Activated CD8-positive, alpha-beta memory T cell treated with anti-CD3 and anti-CD28 coated beads, Interleukin-2, amount 50 U/mL, for 1 hour (primary cell): Measurements from ENCODE around the gene HDAC3.
"Not testable (repeated sequence)": the region's sequence is repeated elsewhere in the genome, so short reads cannot be mapped to it uniquely, and the experiment has no call there.

ENCODE experiments used
- DNase-seq: peaks from one replicate; pipeline ENCODE4 v3.0.0-alpha.2; 2020; ENCODE audit errors: extremely low read depth

Gene HDAC3

DNA sequence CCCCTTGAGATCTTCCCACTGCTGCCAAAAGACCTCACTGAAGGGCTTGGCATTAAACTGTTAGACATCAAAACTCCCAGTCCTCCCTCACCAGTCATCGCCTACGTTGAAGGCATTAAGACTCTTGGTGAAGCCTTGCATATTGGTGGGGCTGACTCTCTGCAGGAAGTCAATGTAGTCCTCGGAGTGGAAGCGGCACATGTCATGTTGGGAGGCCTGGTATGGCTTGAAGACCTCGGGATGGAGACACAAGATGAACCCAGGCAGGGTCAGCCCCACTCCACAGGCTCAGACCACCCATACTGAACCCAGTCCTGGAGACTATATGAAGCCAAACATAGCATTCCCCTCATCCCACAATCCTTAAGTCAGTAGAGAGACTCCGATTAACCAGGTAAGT, 1.9 kb downstream of the HDAC3 start:
- DNase-seq = no peak

- no peak for DNase-seq
Observed at GRCh38 chr5:141633871-141634561, 2.6 kb downstream of the HDAC3 start.

- no peak for DNase-seq
Observed at GRCh38 chr5:141632650-141633049, 4.0 kb downstream of the HDAC3 start.

DNA sequence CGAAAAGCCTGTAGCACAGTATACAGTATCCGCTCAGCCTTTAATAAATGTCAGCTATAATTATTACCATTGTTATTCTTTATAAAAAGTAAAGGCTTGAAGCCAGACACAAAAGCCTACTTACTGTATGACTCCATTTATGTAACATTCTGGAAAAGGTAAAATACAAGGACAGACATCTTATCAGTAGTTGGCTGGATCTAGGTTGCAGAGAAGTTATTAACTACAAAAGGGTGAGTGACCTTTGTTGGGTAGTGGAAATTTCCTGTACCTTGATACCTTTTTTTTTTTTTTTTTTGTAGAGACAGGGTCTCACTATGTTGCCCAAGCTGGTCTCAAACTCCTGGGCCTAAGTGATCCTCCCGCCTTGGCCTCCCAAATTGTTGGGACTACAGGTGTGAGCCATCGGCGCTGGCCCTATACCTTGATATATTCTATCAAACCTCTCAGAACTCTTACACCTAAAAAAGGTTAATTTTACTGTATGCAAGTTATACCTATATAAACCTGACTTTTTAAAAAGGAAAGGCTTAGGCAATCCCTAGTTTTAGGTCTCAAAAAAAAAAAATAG, 6.0 kb downstream of the HDAC3 start:
- no peak for DNase-seq

DNA sequence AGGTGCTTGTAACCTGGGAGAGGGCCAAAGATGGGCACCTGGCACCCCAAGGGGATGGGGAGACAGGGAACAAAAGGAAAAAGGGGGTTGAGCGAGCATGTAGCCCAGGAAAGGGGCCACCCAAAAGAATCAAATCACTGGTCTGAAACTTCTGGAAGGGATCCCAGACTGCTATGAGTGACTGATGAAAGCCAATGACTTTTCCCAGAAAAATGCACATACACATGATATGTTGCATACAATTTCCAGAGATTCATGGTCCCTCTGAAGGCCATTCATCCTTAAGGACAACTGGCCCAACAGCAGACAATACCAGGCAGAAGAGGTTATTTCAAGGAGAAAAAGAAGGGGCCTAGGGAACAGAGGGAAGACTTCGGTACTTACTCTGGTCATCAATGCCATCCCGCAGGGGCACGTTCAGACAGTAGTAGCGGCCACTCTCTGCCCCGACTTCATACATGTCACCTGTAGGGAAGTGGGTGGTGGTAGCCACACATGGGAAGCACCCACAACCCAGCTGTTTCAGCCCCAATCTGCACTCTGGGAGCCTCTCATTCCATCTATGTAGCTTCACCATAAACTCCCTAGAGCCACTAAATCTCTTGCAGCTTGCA, 8.4 kb downstream of the HDAC3 start:
- DNase-seq = no peak

DNA sequence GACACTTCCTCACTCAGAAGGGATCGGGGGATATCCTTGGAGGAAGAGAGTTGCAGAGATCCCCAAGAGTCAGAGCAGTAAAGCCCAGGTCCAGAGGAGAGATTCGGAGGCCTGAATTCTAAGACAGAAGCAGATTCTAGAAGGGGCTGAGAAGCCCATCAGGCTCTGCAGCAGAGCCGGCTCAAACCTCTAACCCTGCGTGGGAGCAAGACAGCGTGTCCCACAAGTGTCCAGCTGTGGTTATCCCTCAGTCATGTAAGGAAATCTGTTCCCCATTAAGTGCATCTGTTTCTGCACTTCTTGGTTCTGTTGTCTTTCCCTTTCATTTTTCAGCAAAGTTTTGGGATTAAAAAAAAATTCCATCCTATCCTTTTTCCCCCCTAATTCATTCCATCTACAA, 13.0 kb downstream of the HDAC3 start:
- DNase-seq = no peak

GRCh38 chr5:141623186-141623585, 13.5 kb downstream of the HDAC3 start:
- DNase-seq = no peak

GRCh38 chr5:141618804-141619554, 17.7 kb downstream of the HDAC3 start, which contains the start of gene DIAPH1:
TSS of gene DIAPH1 (minus strand) at chr5:141619000. CDS start at chr5:141618914, 86 bp downstream.
- peak; percentile 93 for DNase-seq

- DNase-seq = no peak
Observed at GRCh38 chr5:141618030-141618803, 18.4 kb downstream of the HDAC3 start.

DNA sequence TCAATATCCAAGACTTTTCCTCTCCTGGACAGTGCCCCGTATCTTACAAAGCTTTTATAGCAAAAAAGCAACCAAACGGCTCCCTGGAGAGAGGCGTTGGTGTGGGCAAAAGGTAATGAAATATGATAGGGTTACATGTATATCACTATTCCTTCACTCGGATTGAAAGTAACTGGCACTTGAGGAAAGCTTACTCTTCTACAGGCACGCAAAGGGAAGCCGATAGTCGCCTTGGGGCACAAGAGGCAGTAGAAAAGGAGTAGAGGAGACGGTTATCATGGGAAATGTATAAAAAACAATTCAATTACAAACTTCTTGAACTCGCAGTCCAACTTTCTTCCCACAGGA, 19.0 kb downstream of the HDAC3 start:
- no peak for DNase-seq

DNA sequence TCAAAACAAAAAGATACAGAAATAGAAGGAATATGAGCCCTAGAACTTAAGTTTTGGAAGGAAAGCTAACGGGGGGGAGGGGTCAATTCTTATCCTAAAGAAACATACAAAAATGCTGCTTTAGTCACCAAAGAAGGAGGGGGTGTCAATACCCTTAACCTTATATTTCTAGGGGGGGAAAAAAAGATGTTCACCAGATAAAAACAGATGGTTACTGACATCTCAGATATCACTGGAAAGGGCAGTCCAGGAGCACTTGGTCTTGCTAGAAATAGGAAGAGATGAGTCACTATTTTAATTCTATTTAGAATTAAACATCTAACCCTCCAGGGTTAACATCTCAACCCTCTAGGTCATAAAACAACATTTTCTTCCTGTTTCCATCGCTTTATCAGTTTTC, 19.5 kb downstream of the HDAC3 start:
- DNase-seq = no peak

GRCh38 chr5:141615991-141616720, 20.5 kb downstream of the HDAC3 start:
- DNase-seq = no peak

DNA sequence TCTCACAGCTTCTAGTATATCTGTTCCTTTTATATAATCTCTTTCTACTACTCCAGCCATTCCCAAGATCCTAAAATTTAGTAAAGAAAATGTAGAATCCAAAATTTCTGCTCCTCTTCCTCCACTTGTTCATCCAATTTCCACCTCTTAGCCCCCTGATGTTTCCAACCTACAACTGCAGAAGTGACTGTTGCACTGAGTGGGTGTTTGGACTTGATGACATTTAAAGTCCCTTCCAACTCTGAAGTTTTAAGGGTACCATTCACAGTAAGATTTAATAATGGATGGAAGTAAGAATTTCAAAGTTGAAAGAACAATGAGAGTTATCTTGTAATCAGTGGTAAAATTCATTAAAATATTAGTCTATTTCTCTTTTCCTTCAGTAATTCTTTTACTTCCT, 23.3 kb downstream of the HDAC3 start:
- no peak for DNase-seq

DNA sequence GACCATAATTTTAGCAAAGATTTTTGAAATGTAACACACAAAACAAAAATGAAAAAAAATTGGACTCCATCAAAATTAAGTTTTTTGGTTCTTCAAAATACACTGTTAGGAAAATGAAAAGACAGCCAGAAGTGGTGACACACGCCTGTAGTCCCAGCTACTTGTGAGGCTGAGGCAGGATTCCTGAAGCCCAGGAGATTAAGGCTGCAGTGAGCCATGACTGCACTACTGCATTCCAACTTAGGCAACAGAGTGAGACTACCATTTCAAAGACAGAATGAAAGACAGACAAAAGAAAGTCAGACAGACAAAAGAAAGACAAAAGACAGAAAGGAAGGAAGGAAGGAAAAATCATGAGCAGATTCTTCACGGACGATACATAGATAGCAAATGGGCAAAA, 25.4 kb downstream of the HDAC3 start:
- DNase-seq = no peak

GRCh38 chr5:141609921-141610320, 26.7 kb downstream of the HDAC3 start:
- DNase-seq = not testable (repeated sequence)

DNA sequence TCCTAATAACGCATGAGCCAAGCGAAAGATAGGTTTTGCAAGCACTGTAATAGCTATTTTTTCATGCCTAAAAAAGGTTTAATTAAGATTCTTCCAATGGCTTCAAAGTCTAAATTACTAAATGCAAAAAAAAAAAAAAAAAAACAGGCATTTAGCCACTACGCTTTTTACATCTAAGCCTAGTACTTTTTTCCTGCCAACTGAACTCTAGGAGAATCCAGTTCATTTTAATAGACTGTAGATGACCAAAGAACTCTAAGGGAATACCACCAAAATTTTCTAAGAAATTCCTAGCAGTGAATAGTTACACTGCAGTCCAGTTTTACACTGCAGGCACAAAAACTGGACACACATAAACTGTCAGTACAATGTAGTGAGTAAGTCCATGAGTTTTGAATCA, 27.6 kb downstream of the HDAC3 start:
- no peak for DNase-seq

- DNase-seq = no peak
Observed at GRCh38 chr5:141608557-141608956, 28.1 kb downstream of the HDAC3 start.

- DNase-seq = no peak
Observed at GRCh38 chr5:141608046-141608445, 28.6 kb downstream of the HDAC3 start.

- DNase-seq = peak; percentile 52
Observed at GRCh38 chr5:141605523-141606277, 30.9 kb downstream of the HDAC3 start.

DNA sequence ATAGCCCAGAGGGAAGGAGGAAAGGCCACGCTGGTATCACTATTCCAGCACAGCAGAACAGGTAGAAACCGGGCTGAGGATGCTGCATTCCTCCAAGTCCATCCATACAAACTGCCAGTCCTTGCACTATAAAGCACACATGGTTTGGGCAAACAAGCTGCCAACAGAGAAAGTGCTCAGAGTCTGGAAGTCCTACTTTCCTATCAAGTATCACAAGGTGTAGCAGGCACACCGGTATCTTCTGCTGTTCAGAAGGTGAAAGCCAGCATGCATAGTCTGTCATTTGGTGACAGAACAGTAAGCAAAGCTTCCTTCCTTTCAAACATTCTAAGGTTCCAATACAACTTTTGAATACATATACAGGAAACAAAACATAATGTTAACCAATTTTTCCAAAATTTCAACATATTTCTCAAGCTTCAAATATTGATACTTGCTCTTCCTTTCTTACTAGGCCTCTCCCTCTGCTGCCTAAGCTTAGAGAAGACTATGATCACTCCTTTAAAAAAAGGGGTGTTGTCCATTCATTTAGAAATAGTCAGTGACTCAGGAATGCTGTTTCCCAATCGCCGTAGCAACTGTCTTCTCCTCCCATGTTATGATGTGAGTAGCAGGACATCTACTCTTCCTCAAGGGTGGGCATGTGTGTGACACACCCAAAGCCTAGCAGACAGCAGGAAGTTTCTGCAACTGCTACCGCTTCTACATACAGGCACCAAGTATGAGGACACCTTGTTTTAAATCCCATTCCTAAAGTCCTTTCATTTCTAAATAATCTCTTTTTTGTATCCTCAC, 32.5 kb downstream of the HDAC3 start:
- DNase-seq = no peak
